Adrenal gland (tissue), 12 donors: Measurements from ENCODE around the gene SLC26A8. TPM values are rescaled to one million over a fixed set of nuclear protein-coding genes. Genes with fewer than 3 reads are reported as not detected.
"Not testable (repeated sequence)": the region's sequence is repeated elsewhere in the genome, so short reads cannot be mapped to it uniquely, and the experiment has no call there.

Source experiments
- DNase-seq, 7 donors: peaks; one replicate each; pipeline ENCODE4 v3.0.0-alpha.2; 2019 to 2020
- H3K27ac ChIP-seq, 5 donors: fragments of 200-600 bp; sonication (generic) in 4 of 5; 1 replicate in 3 of 5; 2 replicates in 2 of 5; pipeline versions ENCODE4 v1.5.1 to v1.8.0; 2016 to 2020; ENCODE audit warnings: mild to moderate bottlenecking in 1 of 5
- H3K27me3 ChIP-seq: fragments of 200-600 bp; 2 replicates; pipeline ENCODE4 v1.8.0; 2021
- H3K36me3 ChIP-seq, 2 donors: fragments of 200-600 bp; replicated peaks in 1 of 2; 1 replicate in 1 of 2; 2 replicates in 1 of 2; pipeline versions ENCODE4 v1.5.1 to v1.8.0; 2018 to 2022
- H3K4me1 ChIP-seq, 2 donors: fragments of 200-600 bp; replicated peaks in 1 of 2; 1 replicate in 1 of 2; 2 replicates in 1 of 2; pipeline versions ENCODE4 v1.5.1 to v1.8.0; 2018 to 2021
- H3K4me3 ChIP-seq, 4 donors: fragments of 200-600 bp; sonication (generic) in 3 of 4; one replicate each; pipeline ENCODE4 v1.5.1; 2016 to 2018
- H3K9me3 ChIP-seq, 3 donors: fragments of 200-600 bp; sonication (generic) in 1 of 3; replicated peaks in 1 of 3; 1 replicate in 2 of 3; 2 replicates in 1 of 3; pipeline versions ENCODE4 v1.5.1 to v1.8.0; 2016 to 2021
- POLR2A ChIP-seq, 2 donors: fragments of 450-650 bp; IDR thresholded peaks; one replicate each; pipeline ENCODE4 v1.6.1; 2017; ENCODE audit warnings: antibody characterized with exemption in 2 of 2, mild to moderate bottlenecking in 2 of 2, moderate library complexity in 1 of 2
- WGBS, 4 donors: extraction: QIAGEN DNeasy Blood & Tissue Kit in 2 of 4; methylation state at CpG; one replicate each; pipeline versions ENCODE4 v1.1.5 to v1.1.7; 2013 to 2017; 5-methylcytosine and 5-hydroxymethylcytosine counted together
- intact Hi-C, 2 donors: fragments of 100-400 bp; cut with DNase I; formaldehyde crosslinking; loops; one replicate each; pipeline versions ENCODE4 v1.14.1 to v1.15.0; 2022 to 2023
- polyA plus RNA-seq, 3 donors: library from polyadenylated mRNA; stranded (reverse); fragments of 200-250 nt in 2 of 3; fragments of 350-450 nt in 1 of 3; fragmentation: Illumina TruSeq in 1 of 3; extraction: RNeasy Lipid Tissue Mini Kit (QIAGEN cat#74804) in 1 of 3; gene quantifications; one replicate each; pipeline ENCODE4 v1.2.3, GENCODE V29; 2013 to 2014
- total RNA-seq, 9 donors: library from RNA; depleted of rRNA in 4 of 9; stranded (reverse); fragments of >200 nt in 4 of 9; fragments of 120-200 nt in 1 of 9; fragmentation: NEBNext Ultra II Directional in 1 of 9; extraction: Animal tissue kit (Norgen Biotek cat#: 25700) in 1 of 9; gene quantifications; one replicate each; pipeline versions ENCODE4 v1.1.0 to v1.2.4, GENCODE V29; 2013 to 2023
- TF ChIP-seq, protein P1 (sequence below), 6 experiments: fragments of 450-650 bp in 4 of 6; fragments of 200-600 bp in 2 of 6; sonication (generic) in 1 of 6; IDR thresholded peaks; 1 replicate in 5 of 6; 2 replicates in 1 of 6; pipeline versions ENCODE4 v1.5.1 to v1.8.0; 2016 to 2021; ENCODE audit warnings: antibody characterized with exemption in 6 of 6, mild to moderate bottlenecking in 2 of 6, moderate library complexity in 1 of 6
- donor health status: healthy with polysubstance abuse.
- donor health status: Bipolar disorder and iron deficiency.
- donor health status: DM: yes; HTN: yes; CAD: no.
- donor health status: DM: no; HTN: no; CAD: no.
- donor health status: DM: no; HTN: no; CAD: no.
- donor health status: DM: yes; HTN: yes; CAD: no.

SLC26A8 gene
- total and polyA plus RNA-seq, 12 donors: 0.09 to 0.54 (median 0.16) TPM; not detected in 5

DNA sequence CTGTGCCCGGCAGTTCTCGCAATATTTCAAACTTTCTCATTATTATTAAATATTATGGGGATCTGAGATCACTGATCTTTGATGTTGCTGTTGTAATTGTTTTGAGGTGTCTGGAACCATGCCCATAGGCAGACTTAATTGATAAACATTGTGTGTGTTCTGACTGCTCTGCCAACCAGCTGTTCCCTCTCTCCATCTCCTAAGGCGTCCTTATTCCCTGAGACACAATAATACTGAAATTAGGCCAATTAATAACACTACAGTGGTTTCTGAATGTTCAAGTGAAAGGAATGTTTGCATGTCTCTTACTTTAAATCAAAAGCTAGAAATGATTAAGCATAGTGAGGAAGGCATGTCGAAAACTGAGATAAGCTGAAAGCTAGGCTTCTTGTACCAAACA lies 10.8 kb upstream of the SLC26A8 start:
- intact Hi-C loops: no loop called here
- H3K36me3 ChIP-seq: no peaks in the 10 kb centered on the region
- H3K9me3 ChIP-seq: no peaks in the 10 kb centered on the region
- DNase-seq: no peak
- WGBS, 4 donors: 34 to 65% (median 59%) methylated on average over 4 of the region's 4 CpGs
- H3K4me3 ChIP-seq: no peak overlapping the region
- no peak overlapping the region for H3K27ac ChIP-seq
- peaks cover 30 to 97% of the 10 kb centered on the region in 2 donors for H3K4me1 ChIP-seq
- TF ChIP-seq, protein P1, sequence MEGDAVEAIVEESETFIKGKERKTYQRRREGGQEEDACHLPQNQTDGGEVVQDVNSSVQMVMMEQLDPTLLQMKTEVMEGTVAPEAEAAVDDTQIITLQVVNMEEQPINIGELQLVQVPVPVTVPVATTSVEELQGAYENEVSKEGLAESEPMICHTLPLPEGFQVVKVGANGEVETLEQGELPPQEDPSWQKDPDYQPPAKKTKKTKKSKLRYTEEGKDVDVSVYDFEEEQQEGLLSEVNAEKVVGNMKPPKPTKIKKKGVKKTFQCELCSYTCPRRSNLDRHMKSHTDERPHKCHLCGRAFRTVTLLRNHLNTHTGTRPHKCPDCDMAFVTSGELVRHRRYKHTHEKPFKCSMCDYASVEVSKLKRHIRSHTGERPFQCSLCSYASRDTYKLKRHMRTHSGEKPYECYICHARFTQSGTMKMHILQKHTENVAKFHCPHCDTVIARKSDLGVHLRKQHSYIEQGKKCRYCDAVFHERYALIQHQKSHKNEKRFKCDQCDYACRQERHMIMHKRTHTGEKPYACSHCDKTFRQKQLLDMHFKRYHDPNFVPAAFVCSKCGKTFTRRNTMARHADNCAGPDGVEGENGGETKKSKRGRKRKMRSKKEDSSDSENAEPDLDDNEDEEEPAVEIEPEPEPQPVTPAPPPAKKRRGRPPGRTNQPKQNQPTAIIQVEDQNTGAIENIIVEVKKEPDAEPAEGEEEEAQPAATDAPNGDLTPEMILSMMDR (IDR thresholded peaks at IDR 0.05): no peak
- no peak for TF ChIP-seq POLR2A (IDR thresholded peaks at IDR 0.05)
- no peaks in the 10 kb centered on the region for H3K27me3 ChIP-seq

DNA sequence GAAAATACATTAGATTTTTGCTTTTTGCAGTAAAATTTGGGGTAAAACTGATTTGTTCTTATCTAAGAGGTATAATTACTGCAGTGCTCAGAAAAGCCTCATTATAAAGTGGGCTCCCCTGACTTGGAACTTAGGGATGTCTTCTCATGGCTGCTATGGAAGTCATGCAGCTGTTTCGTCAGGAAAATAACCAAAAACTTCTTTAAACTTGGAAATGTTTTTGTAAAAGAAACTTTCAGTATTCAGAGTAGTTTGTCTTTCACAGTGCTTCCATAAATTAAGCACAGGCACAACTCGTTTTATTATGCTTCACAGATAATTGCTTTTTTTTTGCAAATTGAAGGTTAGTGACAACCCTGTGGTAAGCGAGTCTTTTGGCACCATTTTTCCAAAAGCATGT lies 10.0 kb upstream of the SLC26A8 start:
- H3K27ac ChIP-seq: no peak overlapping the region
- WGBS, 4 donors: 51 to 62% (median 57%) methylated on average over 3 of the region's 3 CpGs
- no peaks in the 10 kb centered on the region for H3K36me3 ChIP-seq
- intact Hi-C loops: no loop called here
- peaks cover 30 to 97% of the 10 kb centered on the region in 2 donors for H3K4me1 ChIP-seq
- TF ChIP-seq, protein P1 (IDR thresholded peaks at IDR 0.05): no peak
- no peak for TF ChIP-seq POLR2A (IDR thresholded peaks at IDR 0.05)
- DNase-seq: no peak
- H3K27me3 ChIP-seq: no peaks in the 10 kb centered on the region
- no peak overlapping the region for H3K4me3 ChIP-seq
- H3K9me3 ChIP-seq: no peaks in the 10 kb centered on the region

DNA sequence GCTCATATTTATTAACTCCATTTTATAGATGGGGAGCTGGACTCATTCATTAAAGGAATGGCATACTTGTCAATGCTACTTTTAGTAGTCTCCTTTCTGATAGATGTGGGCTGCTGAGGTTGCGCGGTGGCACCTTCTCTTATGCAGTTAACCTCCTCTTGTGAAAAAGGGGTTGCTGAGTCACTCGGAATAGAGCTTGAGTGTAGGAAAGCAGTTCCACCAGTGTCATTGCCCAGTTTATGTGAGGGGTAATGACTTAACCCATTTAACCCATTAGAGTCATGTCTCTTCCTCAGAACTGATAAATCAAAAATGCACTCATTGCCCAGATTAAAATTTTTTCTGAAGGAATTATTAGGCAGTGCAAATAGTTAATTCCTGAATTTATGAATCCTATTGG lies 9.5 kb upstream of the SLC26A8 start:
- WGBS, 4 donors: 58 to 66% (median 65%) methylated on average over 3 of the region's 3 CpGs
- DNase-seq: peak in 1 of 7 donors; percentile 17
- no peak for TF ChIP-seq POLR2A (IDR thresholded peaks at IDR 0.05)
- Histone ChIP-seq H3K27me3 (no peaks in the 10 kb centered on the region), H3K4me1 (peaks cover 29 to 92% of the 10 kb centered on the region in 2 donors), H3K9me3 (no peaks in the 10 kb centered on the region), H3K4me3 (no peak overlapping the region), H3K36me3 (no peaks in the 10 kb centered on the region), H3K27ac (peak overlapping the region in 1 of 5 donors; percentile 10)
- intact Hi-C loops: no loop called here

DNA sequence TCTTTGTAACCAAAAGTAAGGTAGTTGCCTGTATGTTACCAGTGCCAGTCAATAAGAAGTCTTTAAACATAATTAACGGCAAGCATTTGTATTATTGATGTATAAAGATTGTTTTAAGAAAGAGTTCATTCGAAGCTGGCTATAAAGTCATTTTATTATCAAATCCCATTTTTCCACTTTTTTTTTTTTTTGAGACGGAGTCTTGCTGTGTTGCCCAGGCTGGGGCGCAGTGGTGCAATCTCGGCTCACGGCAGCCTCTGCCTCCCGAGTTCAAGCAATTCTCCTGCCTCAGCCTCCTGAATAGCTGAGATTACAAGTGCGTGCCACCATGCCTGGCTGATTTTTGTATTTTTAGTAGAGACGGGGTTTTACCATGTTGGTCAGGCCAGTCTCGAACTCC lies 8.7 kb upstream of the SLC26A8 start:
- H3K27me3 ChIP-seq, DNase-seq, H3K4me3 ChIP-seq, intact Hi-C loops, H3K36me3 ChIP-seq, H3K9me3 ChIP-seq: not testable (repeated sequence)
- peak overlapping the region in 1 of 5 donors; percentile 10 for H3K27ac ChIP-seq
- H3K4me1 ChIP-seq: peaks cover 22 to 84% of the 10 kb centered on the region in 2 donors
- WGBS, 4 donors: 87 to 95% (median 94%) methylated on average over 10 of the region's 10 CpGs

DNA sequence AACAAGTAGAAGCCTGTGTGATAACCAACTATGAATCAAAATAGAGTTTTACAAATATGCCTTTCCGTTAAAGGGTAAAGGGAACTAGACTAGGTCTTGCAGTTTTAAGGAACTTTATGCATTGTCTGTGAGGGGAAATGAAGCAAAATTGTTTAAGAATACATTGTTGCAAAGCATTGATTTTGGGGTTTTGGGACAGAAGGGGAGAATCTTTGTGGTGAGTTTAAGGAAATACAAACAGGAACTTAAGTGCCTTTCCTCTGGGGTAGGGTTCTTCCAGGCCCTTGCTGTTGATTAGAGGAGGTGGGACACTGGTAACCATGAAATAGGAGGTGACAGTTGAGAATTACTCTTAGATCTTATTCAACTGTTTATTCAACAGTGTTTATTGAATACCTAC lies 7.8 kb upstream of the SLC26A8 start:
- intact Hi-C loops: no loop called here
- Histone ChIP-seq H3K36me3 (no peaks in the 10 kb centered on the region), H3K27ac (no peak overlapping the region), H3K4me1 (peaks cover 15 to 76% of the 10 kb centered on the region in 2 donors), H3K4me3 (no peak overlapping the region), H3K9me3 (no peaks in the 10 kb centered on the region), H3K27me3 (no peaks in the 10 kb centered on the region)
- DNase-seq: no peak
- TF ChIP-seq, protein P1 (IDR thresholded peaks at IDR 0.05): no peak
- WGBS, 4 donors: 69 to 88% (median 75%) methylated on average over 1 of the region's 1 CpG
